Measurements from ENCODE around the gene RAMP1.
A peak's percentile ranks its signal among the peaks of the same experiment; 100 is the strongest.

Gene RAMP1

DNA sequence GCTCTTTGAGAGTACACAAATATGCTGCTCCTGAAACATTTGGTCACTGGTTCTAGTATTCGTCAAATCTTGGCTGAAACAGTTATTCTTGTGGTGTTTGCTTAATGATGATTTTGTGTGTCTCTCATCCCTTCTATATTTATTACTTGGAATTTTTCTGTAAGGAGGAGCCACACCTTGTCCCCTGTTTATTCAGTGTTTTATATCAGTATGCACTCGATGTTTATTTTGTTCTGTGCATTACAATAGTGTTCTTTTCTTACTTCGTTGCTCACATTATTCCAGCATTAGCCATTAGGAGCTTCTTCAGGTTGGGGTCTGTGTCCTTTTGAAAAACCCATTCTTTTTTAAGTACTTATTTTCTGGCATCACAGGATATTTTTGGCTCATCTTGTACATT lies 5.1 kb upstream of the RAMP1 start:
- no peak for TF ChIP-seq CTCF (IDR thresholded peaks at IDR 0.05; ENCODE audit: insufficient read depth, low read depth, low read length, missing control alignments)
- DNase-seq (ENCODE audit: low read depth), result no peak
- no peak overlapping the region for H3K4me3 ChIP-seq (ENCODE audit: low read length)

DNA sequence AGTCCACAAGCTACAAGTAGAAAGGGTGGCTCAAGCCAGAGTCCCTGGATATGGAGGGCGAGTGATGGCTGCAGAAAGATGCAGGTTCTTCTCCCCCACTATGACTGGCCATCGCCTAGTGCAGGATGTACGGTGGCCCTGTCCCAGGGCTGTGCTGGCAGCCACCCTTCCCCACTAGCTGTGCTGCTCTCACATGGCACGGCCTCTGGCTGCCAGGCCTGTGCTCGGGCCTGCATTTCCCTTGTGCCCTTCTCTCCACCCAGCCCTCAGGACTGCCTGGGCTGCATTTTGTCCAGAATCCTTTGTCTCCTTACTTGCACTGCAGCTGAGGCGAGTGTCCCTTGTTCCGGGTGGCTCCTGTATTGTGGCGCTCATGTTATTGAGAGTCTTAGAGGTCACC lies 1.6 kb upstream of the RAMP1 start:
- no peak for DNase-seq (ENCODE audit: low read depth)
- H3K4me3 ChIP-seq (ENCODE audit: low read length), result no peak overlapping the region
- TF ChIP-seq CTCF (IDR thresholded peaks at IDR 0.05; ENCODE audit: insufficient read depth, low read depth, low read length, missing control alignments), result no peak

DNA sequence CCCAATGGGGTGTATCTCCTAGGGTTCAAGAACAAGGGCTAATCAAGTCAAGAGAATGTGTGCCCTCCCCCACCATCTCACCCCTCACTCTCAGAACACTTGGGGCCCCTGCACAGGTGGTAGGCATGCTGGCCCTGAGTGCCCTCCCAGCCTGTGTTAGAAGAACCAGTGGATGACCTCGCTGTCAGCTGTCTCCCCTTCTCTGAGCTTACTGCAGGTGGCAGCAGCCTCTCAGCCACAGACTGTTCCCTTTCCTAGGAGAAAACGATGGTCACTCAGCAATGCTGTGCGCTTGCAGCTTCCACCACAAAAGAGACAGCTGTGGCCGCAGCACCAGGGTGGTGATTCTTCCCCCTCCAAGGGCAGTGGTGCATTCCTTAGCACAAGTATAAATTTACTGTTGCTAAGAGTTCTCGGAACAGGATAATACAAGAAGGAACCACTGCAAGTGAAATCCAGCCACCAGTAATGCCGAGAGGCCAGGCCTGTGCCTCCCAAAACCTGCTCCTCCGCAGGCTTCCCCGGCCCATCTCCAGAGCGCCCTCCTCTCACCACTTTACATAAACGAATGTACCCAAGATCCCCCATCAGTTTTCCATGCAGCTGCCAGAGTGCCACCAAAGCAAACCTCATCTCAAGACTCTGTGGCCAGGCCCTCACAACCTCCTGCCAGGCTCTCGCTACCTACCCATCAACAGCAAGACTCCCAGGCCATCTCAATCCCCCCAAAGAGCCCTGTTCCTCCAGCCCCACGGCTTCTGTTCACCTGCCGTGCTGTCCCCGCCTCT lies 935 bp upstream of the RAMP1 start:
- no peak overlapping the region for H3K4me3 ChIP-seq (ENCODE audit: low read length)
- peak; percentile 96 for TF ChIP-seq CTCF (IDR thresholded peaks at IDR 0.05; ENCODE audit: insufficient read depth, low read depth, low read length, missing control alignments)
- DNase-seq (ENCODE audit: low read depth), result peak; percentile 85

DNA sequence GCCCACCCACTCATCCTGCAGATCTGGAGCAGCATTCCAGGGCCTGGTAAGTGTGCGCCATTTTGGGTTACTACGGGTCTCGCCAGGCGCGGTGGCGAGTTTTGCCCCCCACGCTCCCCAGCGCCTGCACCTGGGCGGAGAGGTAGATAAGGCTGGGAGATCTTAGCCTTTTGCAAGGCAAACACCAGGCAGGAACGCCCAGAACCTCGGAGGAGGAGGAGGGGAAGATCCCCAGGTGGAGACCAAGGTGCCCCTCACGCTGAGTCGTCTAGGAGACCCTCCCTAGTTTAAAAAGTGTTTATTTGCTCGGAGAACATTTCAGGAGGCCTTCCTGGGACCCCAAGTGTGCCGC lies 365 bp upstream of the RAMP1 start:
- DNase-seq (ENCODE audit: low read depth), result no peak
- no peak for TF ChIP-seq CTCF (IDR thresholded peaks at IDR 0.05; ENCODE audit: insufficient read depth, low read depth, low read length, missing control alignments)
- H3K4me3 ChIP-seq (ENCODE audit: low read length), result peak overlapping the region; percentile 27

DNA sequence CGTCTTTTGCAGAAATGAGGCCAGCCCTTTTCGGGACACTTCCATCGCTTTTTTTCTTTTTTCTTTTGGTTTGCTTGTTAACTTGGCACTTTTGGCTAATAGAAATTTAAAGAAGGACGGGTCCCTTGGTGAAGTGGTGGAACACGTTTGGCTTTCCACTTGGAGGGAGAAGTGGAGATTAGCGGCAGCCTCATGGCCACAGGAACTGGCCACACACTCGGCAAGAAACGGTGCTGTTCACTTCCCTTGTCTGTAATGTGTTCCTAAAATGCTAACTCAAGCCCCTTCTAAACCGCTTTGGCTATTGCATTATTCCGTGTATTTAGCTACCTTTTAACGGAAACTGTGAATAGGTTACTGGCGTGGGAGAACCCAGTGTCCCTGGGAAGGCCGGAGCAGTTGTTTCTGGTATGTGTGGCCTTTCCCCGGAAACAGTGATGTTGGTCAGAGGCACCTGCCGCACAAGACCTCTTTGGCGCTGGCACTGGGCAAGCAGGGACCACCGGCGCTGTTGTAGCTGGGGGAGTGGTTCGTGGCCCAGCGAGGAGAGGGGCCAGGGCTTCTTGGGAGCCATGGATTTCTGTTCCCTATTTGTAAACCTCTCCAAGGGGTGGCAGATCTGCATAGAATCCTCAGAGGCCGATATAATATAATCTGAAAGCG lies 981 bp downstream of the RAMP1 start:
- H3K4me3 ChIP-seq (ENCODE audit: low read length), result peak overlapping the region; percentile 34
- DNase-seq (ENCODE audit: low read depth), result no peak
- no peak for TF ChIP-seq CTCF (IDR thresholded peaks at IDR 0.05; ENCODE audit: insufficient read depth, low read depth, low read length, missing control alignments)

DNA sequence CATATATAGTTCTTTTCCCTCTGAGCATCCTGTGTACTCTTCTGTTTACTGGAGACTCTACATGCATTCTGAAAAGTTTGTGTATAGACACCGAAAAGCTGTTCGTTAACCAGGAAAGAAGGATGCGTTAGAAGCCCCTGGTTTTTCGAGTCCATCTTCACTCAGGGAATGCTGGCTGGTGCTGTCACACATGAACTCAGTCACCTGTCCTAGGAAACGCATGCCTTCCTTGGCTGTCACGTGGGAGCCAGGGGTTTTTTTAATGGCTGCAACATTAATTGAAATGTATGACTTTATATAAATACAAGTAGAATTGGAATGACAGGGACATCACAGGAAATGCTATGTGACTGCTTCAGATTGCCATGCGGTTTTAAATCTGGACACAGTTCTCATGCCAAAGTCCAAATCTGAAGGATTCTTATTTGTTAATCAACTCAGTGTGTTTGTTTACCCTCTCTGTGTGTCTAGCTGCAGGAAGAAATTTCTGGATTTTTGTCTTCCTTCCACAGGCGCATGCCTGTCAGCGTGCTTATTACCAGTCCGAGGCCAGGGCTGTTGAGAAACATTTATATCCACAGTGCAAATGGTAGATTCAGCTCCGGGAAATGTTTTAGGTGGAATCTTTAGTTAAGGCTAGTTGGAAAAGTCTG lies 2.6 kb downstream of the RAMP1 start:
- H3K4me3 ChIP-seq (ENCODE audit: low read length), result no peak overlapping the region
- no peak for DNase-seq (ENCODE audit: low read depth)
- no peak for TF ChIP-seq CTCF (IDR thresholded peaks at IDR 0.05; ENCODE audit: insufficient read depth, low read depth, low read length, missing control alignments)

All from epithelial cell of esophagus (primary cell).